Measurements from ENCODE around the gene CRB3. TPM values are rescaled to one million over a fixed set of nuclear protein-coding genes. Genes with fewer than 3 reads are reported as not detected.
A peak's percentile ranks its signal among the peaks of the same experiment; 100 is the strongest.

The CRB3 gene
- total and polyA plus RNA-seq, 2 of the 13 experiments (the other 11 are each of a cell fraction or from before 2014, with no cell fraction given) = 10.6 to 25.6 TPM

GRCh38 chr19:6424939-6425731, 38.9 kb upstream of the CRB3 start (continued):
- TF ChIP-seq ZXDC (CRISPR knock-in tag; IDR thresholded peaks at IDR 0.05) (no peak), ZNF781 (CRISPR knock-in tag; IDR thresholded peaks at IDR 0.05; ENCODE audit: borderline replicate concordance, not compliant biosample characterization) (no peak), TOPORS (CRISPR knock-in tag; IDR thresholded peaks at IDR 0.05) (0 out of 2 replicates have a peak, but pooled peaks have one; percentile 20), ZNF652 (CRISPR knock-in tag; IDR thresholded peaks at IDR 0.05; ENCODE audit: borderline replicate concordance, low read depth) (no peak), ZSCAN9 (CRISPR knock-in tag; IDR thresholded peaks at IDR 0.05; ENCODE audit: borderline replicate concordance) (no peak), TFDP1 (CRISPR knock-in tag; IDR thresholded peaks at IDR 0.05; ENCODE audit: borderline replicate concordance) (peak; percentile 72; the same call in 1 of the 2 replicates), MAFK (conservative IDR thresholded peaks at IDR 0.05 in 1 of 2, IDR thresholded peaks at IDR 0.05 in 1 of 2; ENCODE audit: low read length in 2 of 2) (no peak), ZBTB7A (CRISPR knock-in tag; IDR thresholded peaks at IDR 0.05) (no peak), MIXL1 (CRISPR knock-in tag; IDR thresholded peaks at IDR 0.05) (peak; percentile 95), BCL6 (CRISPR knock-in tag; IDR thresholded peaks at IDR 0.05) (0 out of 2 replicates have a peak, but pooled peaks have one; percentile 16), CREB1 (IDR thresholded peaks at IDR 0.05) (peak; percentile 85), CREB1 (CRISPR knock-in tag; IDR thresholded peaks at IDR 0.05) (peak; percentile 93), KDM5B (CRISPR knock-in tag; IDR thresholded peaks at IDR 0.05; ENCODE audit: borderline replicate concordance) (peak; percentile 24; the same call in 1 of the 2 replicates), HNRNPUL1 (IDR thresholded peaks at IDR 0.05; ENCODE audit: low read depth, low read length) (no peak), PITX1 (CRISPR knock-in tag; IDR thresholded peaks at IDR 0.05) (peak; percentile 61; the same call in 1 of the 2 replicates), ZNF609 (CRISPR knock-in tag; IDR thresholded peaks at IDR 0.05; ENCODE audit: borderline replicate concordance) (no peak), PLRG1 (conservative IDR thresholded peaks at IDR 0.05) (no peak), GATAD2A (CRISPR knock-in tag; IDR thresholded peaks at IDR 0.05) (no peak)

Measured in HepG2 (cell line).